ENCODE measurements around the gene FHAD1.

Gene FHAD1

GRCh38 chr1:15326691-15327588 is 79.9 kb downstream of the FHAD1 start:
- DNase-seq (ENCODE audit: low read depth) = no peak

DNA sequence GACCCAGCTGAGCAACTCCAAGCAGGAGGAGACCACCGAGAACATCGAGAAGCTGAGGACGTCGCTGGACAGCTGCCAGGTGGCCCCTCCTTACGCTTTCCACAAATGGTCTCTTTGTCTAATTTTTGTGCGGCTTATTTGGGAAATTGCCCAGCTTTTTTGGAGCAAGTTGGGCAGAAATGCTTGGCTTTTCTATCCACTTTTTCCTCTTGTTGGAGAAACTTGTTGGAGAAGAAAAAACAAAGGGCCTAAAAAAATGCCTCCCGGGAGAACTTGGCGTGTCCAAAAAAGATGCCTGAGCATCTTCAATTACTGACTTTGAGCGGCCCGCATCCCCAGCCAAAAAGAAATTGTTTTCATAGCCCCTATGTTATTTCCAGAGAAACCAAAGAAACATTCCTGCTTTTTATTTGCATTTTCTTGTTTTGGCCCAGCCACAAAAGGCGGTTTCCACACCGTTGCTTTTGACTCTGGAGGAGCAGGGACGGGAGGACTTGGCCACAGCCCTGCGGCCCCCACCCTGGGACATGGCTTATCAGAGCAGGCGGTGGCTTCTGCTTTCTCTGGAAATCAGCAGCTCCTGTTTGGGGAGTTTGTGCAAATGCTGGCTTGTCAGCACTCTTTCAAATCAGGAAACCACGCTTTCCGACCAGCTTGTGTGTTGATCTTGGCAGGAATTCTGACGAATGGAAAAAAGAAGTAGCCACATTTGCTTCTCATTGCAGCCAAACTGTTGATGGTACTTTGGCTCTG is 81.5 kb downstream of the FHAD1 start:
- DNase-seq (ENCODE audit: low read depth) = no peak

GRCh38 chr1:15329104-15329820 is 82.2 kb downstream of the FHAD1 start:
- DNase-seq (ENCODE audit: low read depth) = no peak

- DNase-seq (ENCODE audit: low read depth) = no peak
Observed at GRCh38 chr1:15330028-15330427, 83.0 kb downstream of the FHAD1 start.

GRCh38 chr1:15331180-15331579 is 84.2 kb downstream of the FHAD1 start:
- DNase-seq (ENCODE audit: low read depth) = no peak

DNA sequence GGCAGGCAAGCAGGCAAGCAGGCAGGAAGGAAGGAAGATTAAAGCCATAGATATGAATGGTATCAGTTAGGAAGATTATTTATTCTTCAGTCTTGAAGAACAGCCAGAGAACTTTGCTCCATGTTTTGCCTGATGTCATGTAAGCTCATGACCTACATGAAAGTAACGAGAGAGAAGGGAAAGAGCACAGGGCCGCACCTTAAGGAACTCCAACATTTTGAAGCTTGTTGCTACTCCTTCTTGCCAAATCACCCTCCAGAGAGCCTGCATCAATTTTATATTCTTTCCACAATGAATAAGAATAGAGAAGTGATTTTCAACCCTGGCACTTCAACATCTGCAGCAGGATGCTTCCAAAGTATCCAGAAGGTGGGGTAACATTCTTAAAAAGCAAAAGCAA is 84.7 kb downstream of the FHAD1 start:
- DNase-seq (ENCODE audit: low read depth) = no peak

GRCh38 chr1:15332525-15332924 is 85.5 kb downstream of the FHAD1 start:
- no peak for DNase-seq (ENCODE audit: low read depth)

DNA sequence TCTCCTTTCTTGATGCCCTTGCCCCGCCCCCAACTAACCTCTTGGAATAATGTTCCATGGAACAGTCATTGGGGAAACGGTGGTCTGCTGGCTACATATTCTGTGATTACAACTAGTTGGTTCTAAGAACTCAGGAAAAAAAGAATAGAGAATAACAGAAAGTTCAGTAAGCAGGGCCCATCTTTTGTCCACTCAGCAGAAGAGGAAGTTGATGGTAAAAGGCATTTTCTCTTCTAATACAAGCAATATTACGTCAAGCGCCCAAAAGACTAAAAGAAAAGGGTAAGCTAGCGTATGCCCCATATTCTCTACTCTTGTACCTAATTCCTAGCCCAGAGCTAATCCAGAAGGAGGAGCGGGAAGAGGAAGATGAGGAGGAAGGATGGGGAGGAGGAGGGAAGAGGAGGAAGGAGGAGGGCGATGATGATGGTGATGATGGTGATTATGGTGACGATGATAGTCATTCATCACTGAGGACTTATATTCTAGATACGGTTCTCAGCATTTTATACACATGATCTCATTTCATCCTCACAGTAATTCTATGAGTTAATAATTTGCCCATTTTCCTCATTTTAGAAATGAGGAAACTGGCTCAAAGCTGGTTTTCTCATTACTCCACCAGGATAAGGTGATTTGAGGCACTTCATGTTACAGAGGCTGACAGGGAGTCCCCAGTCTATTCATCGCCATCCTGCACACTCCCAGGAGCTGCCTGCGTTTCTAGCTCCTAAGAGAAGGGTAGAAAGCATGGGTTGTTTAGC is 86.1 kb downstream of the FHAD1 start:
- no peak for DNase-seq (ENCODE audit: low read depth)

- DNase-seq (ENCODE audit: low read depth) = no peak
Observed at GRCh38 chr1:15334995-15335394, 88.0 kb downstream of the FHAD1 start.

- no peak for DNase-seq (ENCODE audit: low read depth)
Observed at GRCh38 chr1:15336866-15337265, 89.8 kb downstream of the FHAD1 start.

DNA sequence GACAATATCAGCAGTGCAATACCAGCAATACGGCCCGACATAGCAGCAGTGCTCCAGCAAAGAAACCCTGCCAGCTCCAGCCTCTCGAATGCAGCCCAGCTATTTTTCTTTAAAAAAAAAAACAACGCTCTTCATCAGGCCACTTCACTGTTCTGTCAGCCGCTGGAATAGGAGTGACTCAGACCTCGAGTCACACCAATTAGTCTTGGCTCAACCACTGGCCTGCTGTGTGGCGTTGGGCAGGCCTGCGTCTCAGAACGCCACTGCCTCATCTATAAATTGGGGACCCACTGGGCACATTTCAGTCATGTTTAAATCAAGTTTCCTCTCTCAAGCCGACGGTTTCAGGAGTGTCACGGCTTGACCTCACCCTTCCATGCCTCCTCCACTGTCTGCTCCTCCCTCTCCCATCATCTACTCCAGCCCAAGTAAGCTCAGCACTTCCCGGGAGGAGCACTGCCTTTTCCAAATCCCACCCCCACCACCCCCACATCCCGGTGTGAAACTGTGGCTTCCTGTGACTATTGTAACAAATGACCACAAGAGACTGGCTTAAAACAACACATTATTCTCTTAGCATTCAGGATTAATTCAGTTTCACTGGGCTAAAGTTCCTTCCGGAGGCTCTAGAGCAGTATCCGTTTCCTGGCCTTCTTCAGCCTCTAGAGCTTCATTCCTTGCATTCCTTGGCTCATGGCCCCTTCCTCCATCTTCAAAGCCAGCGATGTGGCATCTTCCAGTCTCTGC is 90.8 kb downstream of the FHAD1 start:
- no peak for DNase-seq (ENCODE audit: low read depth)

DNA sequence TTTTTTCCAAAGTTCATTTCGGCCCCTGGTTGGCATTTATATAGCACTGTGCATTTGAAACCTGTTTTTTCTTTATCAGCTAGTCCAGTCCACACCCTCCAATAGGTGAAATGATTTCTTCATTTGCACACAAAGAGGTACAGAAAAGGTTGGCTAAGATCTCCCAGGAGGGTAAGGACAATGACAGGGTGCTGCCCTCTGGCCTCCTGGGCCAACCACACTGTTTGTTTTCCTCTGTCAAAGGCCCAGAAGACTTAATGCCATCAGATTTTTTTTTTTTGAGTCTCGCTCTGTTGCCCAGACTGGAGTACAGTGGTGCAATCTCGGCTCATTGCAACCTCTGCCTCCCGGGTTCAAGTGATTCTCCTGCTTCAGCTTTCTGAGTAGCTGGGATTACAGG is 92.5 kb downstream of the FHAD1 start:
- no peak for DNase-seq (ENCODE audit: low read depth)

DNA sequence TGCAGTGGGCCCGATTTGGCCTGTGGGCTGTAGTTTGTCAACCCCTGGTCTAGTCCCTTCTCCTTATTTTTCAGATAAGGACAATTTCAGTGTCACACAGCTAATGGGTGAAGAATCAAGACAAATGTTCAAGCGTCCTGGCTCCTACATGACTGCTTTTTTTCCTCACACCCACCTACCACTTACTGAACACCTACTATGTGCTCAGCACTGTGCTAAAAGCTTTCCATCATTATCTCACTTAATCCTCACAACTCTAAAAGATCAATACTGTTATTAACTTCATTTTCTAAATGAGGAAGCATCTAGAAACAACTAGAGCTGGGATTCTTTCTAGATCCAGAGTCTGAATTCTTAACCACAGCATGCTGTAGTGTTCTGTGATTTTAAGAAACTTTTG is 94.2 kb downstream of the FHAD1 start:
- no peak for DNase-seq (ENCODE audit: low read depth)

DNA sequence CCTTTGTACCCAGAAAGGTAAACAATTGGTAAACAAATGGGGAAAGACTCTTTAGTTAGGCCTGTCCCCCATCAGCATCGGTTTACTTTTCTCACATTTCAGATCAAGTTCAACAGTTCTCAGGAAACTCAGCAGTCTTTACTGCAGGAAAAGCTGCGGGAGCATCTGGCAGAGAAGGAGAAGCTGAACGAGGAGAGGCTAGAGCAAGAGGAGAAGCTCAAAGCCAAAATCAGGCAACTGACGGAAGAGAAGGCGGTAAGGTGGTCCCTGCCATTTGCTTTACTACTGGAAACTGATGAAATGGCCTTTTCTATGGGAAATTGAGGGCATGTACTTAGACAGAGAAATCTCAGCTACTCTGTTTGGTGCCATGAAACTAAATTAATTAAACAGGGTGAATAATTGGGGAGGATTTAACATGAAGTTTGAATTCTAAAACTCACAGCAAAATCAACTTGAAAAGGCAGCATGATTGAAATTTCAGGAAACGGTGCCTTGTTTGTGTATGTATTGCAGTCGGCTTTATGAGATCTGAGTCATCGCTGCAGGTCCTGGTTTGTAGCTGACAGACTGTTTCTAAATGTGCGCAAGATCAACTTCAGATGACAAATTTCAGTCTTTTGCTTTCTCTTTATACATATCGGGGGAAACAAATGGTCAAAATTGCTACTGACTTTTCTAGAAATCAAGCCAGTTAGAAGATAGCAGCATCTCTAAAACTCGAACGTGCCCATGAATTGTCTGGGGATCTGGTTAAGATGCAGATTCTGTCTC is 94.8 kb downstream of the FHAD1 start:
- DNase-seq (ENCODE audit: low read depth) = no peak

DNA sequence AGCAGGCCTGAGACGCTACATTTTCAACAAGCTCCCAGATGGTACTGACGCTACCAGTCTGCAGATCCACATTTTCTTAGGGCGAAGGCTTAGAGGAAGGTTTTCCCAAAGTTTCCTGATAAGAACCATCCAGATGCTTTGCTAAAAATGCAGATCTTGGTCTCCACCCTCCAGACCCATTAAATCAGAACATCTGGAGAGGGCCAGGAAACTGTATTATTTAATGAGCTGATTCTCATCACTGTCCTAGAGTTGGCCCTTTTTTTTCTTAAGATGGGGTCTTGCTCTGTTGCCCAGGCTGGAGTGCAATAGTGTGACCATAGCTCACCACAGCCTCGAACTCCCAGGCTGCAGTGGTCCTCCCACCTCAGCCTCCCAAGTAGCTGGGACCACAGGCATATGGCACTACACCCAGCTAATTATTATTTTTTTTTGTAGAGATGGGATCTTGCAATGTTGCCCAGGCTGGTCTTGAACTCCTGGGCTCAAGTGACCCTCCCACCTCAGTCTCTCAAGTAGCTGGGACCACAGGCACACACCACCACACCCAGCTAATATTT is 95.5 kb downstream of the FHAD1 start:
- DNase-seq (ENCODE audit: low read depth) = no peak

GRCh38 chr1:15343099-15343498 is 96.1 kb downstream of the FHAD1 start:
- DNase-seq (ENCODE audit: low read depth) = no peak

DNA sequence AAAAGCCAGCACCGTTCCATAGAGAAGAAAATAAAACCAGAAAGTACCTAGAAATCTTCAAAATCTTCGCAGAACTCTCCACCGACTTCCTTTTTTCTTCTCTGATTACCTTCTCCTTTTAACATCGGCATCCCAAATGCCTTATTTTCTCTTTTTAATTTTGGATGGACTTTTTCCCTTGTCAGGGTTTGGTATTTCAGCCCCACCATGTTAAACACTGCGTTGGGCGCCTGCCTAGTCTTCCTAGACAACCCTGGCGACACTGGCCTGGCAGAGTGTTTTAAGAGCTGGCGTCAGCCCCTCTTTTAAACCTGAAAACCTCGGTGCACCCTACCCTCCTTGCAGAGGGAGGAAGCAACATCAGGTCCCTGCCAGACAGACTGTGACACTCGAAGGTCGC is 96.7 kb downstream of the FHAD1 start:
- no peak for DNase-seq (ENCODE audit: low read depth)

GRCh38 chr1:15344380-15344779 is 97.4 kb downstream of the FHAD1 start:
- no peak for DNase-seq (ENCODE audit: low read depth)

- DNase-seq (ENCODE audit: low read depth) = no peak
Observed at GRCh38 chr1:15344800-15345704, 98.0 kb downstream of the FHAD1 start.
